Activated T-helper 17 cell treated with anti-CD3 and anti-CD28 coated beads, Interleukin-2, amount 50 U/mL, for 72 hours (primary cell): ENCODE data around the gene RIN3. TPM values are rescaled to one million over a fixed set of nuclear protein-coding genes. Genes with fewer than 3 reads are reported as not detected.

Experiments
- total RNA-seq, 2 donors: library from RNA; stranded (reverse); gene quantifications; one replicate each; pipeline ENCODE4 v1.2.3, GENCODE V29; 2022

Gene RIN3
- total RNA-seq, 2 donors from 2014 or later: 14.1 to 24.1 TPM

Other genes starting within 250 kb of the RIN3 start
- gene SLC24A4, start 190.6 kb upstream of the RIN3 start, total RNA-seq: not detected
- gene LGMN, start 234.8 kb downstream of the RIN3 start, total RNA-seq: 10 to 100 TPM in 1 of 2 donors, 1 to 10 TPM in 1; 3.6 to 16.5 TPM